SK-N-SH (cell line): Measurements from ENCODE around the gene TMOD2. TPM values are rescaled to one million over a fixed set of nuclear protein-coding genes. Genes with fewer than 3 reads are reported as not detected.

Experiments used
- CTCF ChIA-PET: fragments of 300-600, 350-600 bp; formaldehyde crosslinking; extraction: SDS; loops from one replicate; lab custom pipeline; 2021; lab: Yijun Ruan, JAX
- POLR2A ChIA-PET: fragments of 350-600 bp; sonication (Branson Sonifier 250); formaldehyde crosslinking; extraction: SDS; loops from one replicate; lab custom pipeline; 2020; ENCODE audit warnings: antibody characterized with exemption, inconsistent platforms; lab: Yijun Ruan, JAX
- DNase-seq: peaks from one replicate; pipeline ENCODE4 v3.0.0; 2012
- H2AFZ ChIP-seq: fragments of 200-600 bp; sonication (generic); 2 replicates; pipeline ENCODE4 v1.8.1; 2016; ENCODE audit warnings: antibody characterized with exemption, mild to moderate bottlenecking, low read depth
- H3F3A ChIP-seq: fragments of 200-600 bp; sonication (generic); replicated peaks from 2 replicates; pipeline ENCODE3; 2016; ENCODE audit warnings: antibody characterized with exemption, mild to moderate bottlenecking; ENCODE audit not compliant: insufficient read depth
- H3K27ac ChIP-seq, 2 experiments: fragments of 200-500 bp in 1 of 2; fragments of 200-600 bp in 1 of 2; sonication (Bioruptor generic) in 1 of 2; sonication (generic), shearing (Covaris generic) in 1 of 2; 2 replicates each; pipeline versions ENCODE4 v1.5.1 to v1.6.1; 2014 to 2016; ENCODE audit warnings: low read depth in 2 of 2, inconsistent platforms in 1 of 2, low read length in 1 of 2, mild to moderate bottlenecking in 1 of 2, mixed read lengths in 1 of 2
- H3K27me3 ChIP-seq: fragments of 200-600 bp; sonication (generic), shearing (Covaris generic); 2 replicates; pipeline ENCODE4 v1.6.1; 2016; ENCODE audit warnings: mixed run types; ENCODE audit not compliant: insufficient read depth
- H3K36me3 ChIP-seq, 2 experiments: fragments of 200-500 bp in 1 of 2; fragments of 200-600 bp in 1 of 2; sonication (Bioruptor generic) in 1 of 2; sonication (generic) in 1 of 2; replicated peaks in 1 of 2; 2 replicates each; pipeline versions ENCODE3 to v1.5.1; 2014 to 2016; ENCODE audit warnings: low read length in 1 of 2, mild to moderate bottlenecking in 1 of 2; ENCODE audit not compliant: insufficient read depth in 2 of 2, control insufficient read depth in 1 of 2
- H3K4me1 ChIP-seq, 2 experiments: fragments of 200-500 bp in 1 of 2; fragments of 200-600 bp in 1 of 2; sonication (Bioruptor generic) in 1 of 2; sonication (generic), shearing (Covaris generic) in 1 of 2; 2 replicates each; pipeline versions ENCODE4 v1.5.1 to v1.6.1; 2014 to 2016; ENCODE audit warnings: low read depth in 1 of 2, low read length in 1 of 2, mixed run types in 1 of 2; ENCODE audit not compliant: insufficient read depth in 2 of 2, control insufficient read depth in 1 of 2
- H3K4me2 ChIP-seq: fragments of 200-600 bp; sonication (generic), shearing (Covaris generic); 2 replicates; pipeline ENCODE4 v1.6.1; 2017; ENCODE audit warnings: mixed run types
- H3K4me3 ChIP-seq, 2 experiments: fragments of 200-500 bp in 1 of 2; fragments of 200-600 bp in 1 of 2; sonication (Bioruptor generic) in 1 of 2; sonication (generic), shearing (Covaris generic) in 1 of 2; 2 replicates each; pipeline versions ENCODE4 v1.5.1 to v1.8.1; 2014 to 2016; ENCODE audit warnings: low read depth in 2 of 2, inconsistent platforms in 1 of 2, low read length in 1 of 2, mild to moderate bottlenecking in 1 of 2, mixed read lengths in 1 of 2, moderate library complexity in 1 of 2
- H3K79me2 ChIP-seq: fragments of 200-600 bp; sonication (generic); 2 replicates; pipeline ENCODE4 v1.8.1; 2017; ENCODE audit warnings: mild to moderate bottlenecking; ENCODE audit not compliant: insufficient read depth
- H3K9ac ChIP-seq: fragments of 200-600 bp; sonication (generic); 2 replicates; pipeline ENCODE4 v1.6.1; 2017; ENCODE audit warnings: mixed run types
- H3K9me2 ChIP-seq: fragments of 200-600 bp; sonication (generic); 2 replicates; pipeline ENCODE4 v1.6.1; 2017; ENCODE audit warnings: mixed run types
- H3K9me3 ChIP-seq: fragments of 200-600 bp; sonication (generic); 2 replicates; pipeline ENCODE4 v1.6.1; 2017; ENCODE audit warnings: mixed run types, mild to moderate bottlenecking, moderate library complexity
- H4K20me1 ChIP-seq: fragments of 200-600 bp; sonication (generic); 2 replicates; pipeline ENCODE4 v1.6.1; 2017; ENCODE audit warnings: mild to moderate bottlenecking, mixed run types; ENCODE audit not compliant: insufficient read depth
- CHD2 ChIP-seq: fragments of 150-350 bp; IDR thresholded peaks from 2 replicates; pipeline ENCODE4 v1.6.1; 2018; ENCODE audit warnings: low read length; ENCODE audit not compliant: partially characterized antibody
- CTCF ChIP-seq: fragments of 200-600 bp; sonication (generic); IDR thresholded peaks from 2 replicates; pipeline ENCODE4 v1.6.1; 2017; ENCODE audit warnings: antibody characterized with exemption, mild to moderate bottlenecking, moderate library complexity
- EZH2phosphoT487 ChIP-seq: fragments of 200-600 bp; sonication (generic); IDR thresholded peaks from 2 replicates; pipeline ENCODE4 v1.6.1; 2017; ENCODE audit warnings: low read depth, mixed run types, mild to moderate bottlenecking, antibody characterized with exemption, moderate library complexity, borderline replicate concordance
- MAX ChIP-seq: IDR thresholded peaks from 2 replicates; pipeline ENCODE4 v1.4.0; 2012; ENCODE audit warnings: low read depth
- POLR2AphosphoS5 ChIP-seq: IDR thresholded peaks from 2 replicates; pipeline ENCODE4 v1.6.1; 2012; ENCODE audit warnings: low read depth, low read length
- RAD21 ChIP-seq: IDR thresholded peaks from 2 replicates; pipeline ENCODE4 v1.6.1; 2012; ENCODE audit warnings: mild to moderate bottlenecking, low read length
- RCOR1 ChIP-seq: fragments of 150-350 bp; IDR thresholded peaks from 2 replicates; pipeline ENCODE4 v1.6.1; 2017; ENCODE audit warnings: antibody characterized with exemption, low read length
- REST ChIP-seq: IDR thresholded peaks from 2 replicates; pipeline ENCODE4 v1.6.1; 2012; ENCODE audit warnings: mild to moderate bottlenecking, low read depth, low read length, moderate library complexity
- SIN3A ChIP-seq: IDR thresholded peaks from 2 replicates; pipeline ENCODE4 v1.6.1; 2012; ENCODE audit warnings: low read depth, mild to moderate bottlenecking, low read length, moderate library complexity, borderline replicate concordance
- SMC3 ChIP-seq: IDR thresholded peaks from 2 replicates; pipeline ENCODE4 v1.6.1; 2012; ENCODE audit warnings: low read depth, low read length, improper control_type of control experiment
- TCF12 ChIP-seq: IDR thresholded peaks from 2 replicates; pipeline ENCODE4 v1.4.0; 2012
- USF2 ChIP-seq: fragments of 150-350 bp; IDR thresholded peaks from 2 replicates; pipeline ENCODE4 v1.6.1; 2017; ENCODE audit warnings: antibody characterized with exemption, low read length, low read depth, borderline replicate concordance
- YY1 ChIP-seq: IDR thresholded peaks from 2 replicates; pipeline ENCODE4 v1.4.0; 2012; ENCODE audit warnings: low read depth, mild to moderate bottlenecking
- WGBS: methylation state at CpG from one replicate; pipeline ENCODE4 v1.1.6; 2017; ENCODE audit warnings: low lambda C conversion rate; 5-methylcytosine and 5-hydroxymethylcytosine counted together
- polyA plus RNA-seq, 3 experiments: library from polyadenylated mRNA; depleted of rRNA; stranded (reverse); fragments of >200 nt; gene quantifications; 2 replicates each; pipeline ENCODE4 v1.2.3, GENCODE V29; 2012

Gene TMOD2
- polyA plus RNA-seq, 1 of the 3 experiments (the other 2 are of a cell fraction) = 2.7 TPM

- TF ChIP-seq MAX (no peak), REST (no peak), USF2 (no peak), TCF12 (no peak), CHD2 (no peak), YY1 (no peak), CTCF (no peak), RAD21 (no peak), SMC3 (no peak), POLR2AphosphoS5 (no peak), SIN3A (no peak), EZH2phosphoT487 (no peak), RCOR1 (no peak)
- DNase-seq = no peak
- WGBS = 83% methylated on average over 8 of the region's 8 CpGs
- H3K9me2 ChIP-seq = no peaks in the 10 kb centered on the region
- peaks cover 11 to 34% of the 10 kb centered on the region in 2 experiments for H3K36me3 ChIP-seq
- no peaks in the 10 kb centered on the region for H4K20me1 ChIP-seq
- no peaks in the 10 kb centered on the region for H3K79me2 ChIP-seq
- H3K4me2 ChIP-seq = no peak overlapping the region
- H3F3A ChIP-seq = peaks cover 4% of the 10 kb centered on the region
- ChIA-PET POLR2A (no interaction called here), CTCF (interaction anchor here (1.3 to 1.4 kb wide), 2 partner anchors 10 to 39 kb away, joined by 3 read pairs; partner anchors contain the start of gene SCG3)
- H3K27ac ChIP-seq = no peak overlapping the region
- H2AFZ ChIP-seq = no peak overlapping the region
- no peaks in the 10 kb centered on the region for H3K27me3 ChIP-seq
- no peaks in the 10 kb centered on the region for H3K9me3 ChIP-seq
- no peak overlapping the region for H3K4me3 ChIP-seq
- H3K9ac ChIP-seq = no peak overlapping the region
- H3K4me1 ChIP-seq = peaks cover 10 to 12% of the 10 kb centered on the region in 2 experiments; a peak in 3 of 4 replicates
Measured at GRCh38 chr15:51720201-51720995, 31.0 kb upstream of the TMOD2 start.
